Left ventricle myocardium inferior (tissue), 1 donor: ENCODE results near the gene ARRB1. TPM values are rescaled to one million over a fixed set of nuclear protein-coding genes. Genes with fewer than 3 reads are reported as not detected.
"Not testable (repeated sequence)": the region's sequence is repeated elsewhere in the genome, so short reads cannot be mapped to it uniquely, and the experiment has no call there.

Experiments used
- DNase-seq: peaks from one replicate; pipeline ENCODE4 v3.0.0-alpha.2; 2020
- H3K27ac ChIP-seq: fragments of 200-600 bp; replicated peaks from 2 replicates; pipeline ENCODE4 v1.8.0; 2021
- H3K27me3 ChIP-seq: fragments of 200-600 bp; 2 replicates; pipeline ENCODE4 v1.8.0; 2021; ENCODE audit warnings: low read depth
- H3K36me3 ChIP-seq: fragments of 200-600 bp; 2 replicates; pipeline ENCODE4 v1.8.0; 2021
- H3K4me1 ChIP-seq: fragments of 200-600 bp; 2 replicates; pipeline ENCODE4 v1.8.0; 2021
- H3K4me3 ChIP-seq: fragments of 200-600 bp; 2 replicates; pipeline ENCODE4 v1.8.0; 2021; ENCODE audit warnings: mild to moderate bottlenecking, moderate library complexity
- H3K9me3 ChIP-seq: fragments of 200-600 bp; replicated peaks from 2 replicates; pipeline ENCODE4 v1.8.0; 2021
- CTCF ChIP-seq: fragments of 200-600 bp; IDR thresholded peaks from 2 replicates; pipeline ENCODE4 v1.8.0; 2021; ENCODE audit warnings: antibody characterized with exemption, mild to moderate bottlenecking, borderline replicate concordance
- intact Hi-C: fragments of 100-400 bp; cut with micrococcal nuclease; formaldehyde crosslinking; loops from one replicate; pipeline ENCODE4 v1.11.0; 2022
- total RNA-seq: library from RNA; stranded (reverse); fragmentation: NEBNext Ultra II Directional; extraction: Animal tissue kit (Norgen Biotek cat#: 25700); gene quantifications from one replicate; pipeline ENCODE4 v1.2.1, GENCODE V29; 2021
- donor health status: DM: no; HTN: yes; CAD: no; lungs with severe emphysema.

Gene ARRB1
- total RNA-seq, 1 donor from 2014 or later = 25.9 TPM

DNA sequence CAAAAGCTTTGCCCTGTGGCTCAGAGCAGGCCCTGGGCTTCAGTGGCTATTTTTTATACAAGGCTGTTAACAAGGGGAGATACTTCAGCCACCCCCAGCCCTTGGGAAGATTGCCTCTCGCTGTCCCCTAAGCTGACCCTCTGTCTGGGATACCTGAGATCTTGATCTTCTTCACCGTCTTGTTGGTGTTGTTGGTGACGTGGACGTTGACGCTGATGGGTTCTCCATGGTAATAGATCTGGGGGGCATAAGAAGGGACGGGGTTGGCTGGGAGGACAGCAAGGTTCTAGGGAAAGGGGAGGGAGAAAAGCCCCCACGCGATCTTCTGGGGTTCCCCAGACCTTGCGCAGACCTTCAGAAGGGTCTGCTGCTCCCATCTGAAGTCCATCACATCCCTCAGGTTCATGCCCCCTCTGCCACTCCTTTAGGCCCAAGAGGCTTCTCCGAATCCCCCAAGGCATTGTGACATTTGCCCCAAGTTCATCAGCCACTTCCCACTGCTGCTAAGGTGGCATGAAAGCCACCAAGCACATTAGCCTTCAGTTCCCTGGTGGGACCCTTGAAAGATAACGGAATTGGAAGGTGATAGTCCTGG, 74.2 kb downstream of the ARRB1 start:
- Histone ChIP-seq H3K36me3 (peaks cover 67% of the 10 kb centered on the region), H3K27ac (no peak overlapping the region), H3K4me1 (peaks cover 22% of the 10 kb centered on the region), H3K4me3 (no peak overlapping the region), H3K9me3 (no peaks in the 10 kb centered on the region), H3K27me3 (no peaks in the 10 kb centered on the region)
- intact Hi-C loops = no loop called here
- no peak for DNase-seq
- TF ChIP-seq CTCF = no peak

- no peaks in the 10 kb centered on the region for H3K9me3 ChIP-seq
- H3K4me3 ChIP-seq = no peak overlapping the region
- H3K36me3 ChIP-seq = peaks cover 71% of the 10 kb centered on the region
- intact Hi-C loops = no loop called here
- peaks cover 22% of the 10 kb centered on the region for H3K4me1 ChIP-seq
- DNase-seq = no peak
- TF ChIP-seq CTCF = no peak
- H3K27ac ChIP-seq = no peak overlapping the region
- H3K27me3 ChIP-seq = no peaks in the 10 kb centered on the region
Observed at GRCh38 chr11:75276686-75277085, 74.8 kb downstream of the ARRB1 start.

GRCh38 chr11:75276186-75276585, 75.3 kb downstream of the ARRB1 start:
- no peak for DNase-seq
- Histone ChIP-seq H3K4me1 (peaks cover 23% of the 10 kb centered on the region), H3K36me3 (peaks cover 72% of the 10 kb centered on the region), H3K4me3 (no peak overlapping the region), H3K27me3 (no peaks in the 10 kb centered on the region), H3K9me3 (no peaks in the 10 kb centered on the region), H3K27ac (no peak overlapping the region)
- intact Hi-C loops = no loop called here
- no peak for TF ChIP-seq CTCF

DNA sequence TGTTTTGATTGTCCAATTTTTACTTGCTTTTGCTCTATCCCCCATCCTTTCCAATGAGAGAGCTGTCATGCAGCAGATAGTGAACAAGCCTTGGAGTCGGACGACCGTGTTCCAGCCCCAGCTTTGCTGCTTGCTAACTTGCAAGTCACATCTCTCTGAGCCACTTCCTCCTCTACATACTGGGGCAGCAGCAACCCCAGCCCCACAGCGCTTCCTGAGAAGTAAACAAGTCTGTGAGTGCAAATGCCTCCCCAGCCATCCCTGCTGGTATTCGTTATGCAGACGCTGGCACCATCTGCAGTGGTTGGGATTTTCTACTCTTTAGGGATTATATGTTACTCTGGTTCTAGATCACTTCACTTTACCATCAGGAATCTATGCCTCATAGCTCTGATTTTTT, 75.9 kb downstream of the ARRB1 start:
- H3K4me3 ChIP-seq = no peak overlapping the region

DNA sequence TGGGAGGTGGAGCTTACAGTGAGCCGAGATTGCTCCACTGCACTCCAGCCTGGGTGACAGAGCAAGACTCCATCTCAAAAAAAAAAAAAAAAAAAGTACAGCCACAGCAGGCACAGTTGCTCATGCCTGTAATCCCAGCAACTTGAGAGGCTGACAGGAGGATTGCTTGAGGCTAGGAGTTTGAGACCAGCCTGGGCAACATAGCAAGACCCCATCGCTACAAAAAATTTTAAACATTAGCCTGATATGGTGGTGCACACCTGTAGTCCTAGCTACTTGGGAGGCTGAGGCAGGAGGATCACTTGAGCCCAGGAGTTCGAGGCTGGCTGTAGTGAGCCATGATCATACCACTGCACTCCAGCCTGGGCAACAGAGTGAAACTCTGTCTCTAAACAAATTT, 76.7 kb downstream of the ARRB1 start:
- Histone ChIP-seq H3K4me1 (peaks cover 14% of the 10 kb centered on the region), H3K36me3 (peaks cover 86% of the 10 kb centered on the region)
- intact Hi-C loops, H3K27me3 ChIP-seq, H3K4me3 ChIP-seq, H3K27ac ChIP-seq, DNase-seq, H3K9me3 ChIP-seq: not testable (repeated sequence)

More for the DNA sequence above, 75.9 kb downstream of the ARRB1 start:
- H3K4me1 ChIP-seq = peaks cover 23% of the 10 kb centered on the region
- H3K27me3 ChIP-seq = no peaks in the 10 kb centered on the region
- H3K27ac ChIP-seq = peak overlapping the region; percentile 11
- no peaks in the 10 kb centered on the region for H3K9me3 ChIP-seq
- H3K36me3 ChIP-seq = peaks cover 78% of the 10 kb centered on the region
- intact Hi-C loops = no loop called here
- no peak for TF ChIP-seq CTCF
- DNase-seq = peak; percentile 38

GRCh38 chr11:75273411-75274391, 77.8 kb downstream of the ARRB1 start:
- Histone ChIP-seq H3K9me3 (no peaks in the 10 kb centered on the region), H3K27me3 (no peaks in the 10 kb centered on the region), H3K27ac (no peak overlapping the region), H3K4me3 (no peak overlapping the region), H3K4me1 (peaks cover 7% of the 10 kb centered on the region), H3K36me3 (peaks cover 95% of the 10 kb centered on the region)
- intact Hi-C loops = no loop called here
- no peak for TF ChIP-seq CTCF
- DNase-seq = no peak
